ENCODE measurements around the gene DUSP14. TPM values are rescaled to one million over a fixed set of nuclear protein-coding genes. Genes with fewer than 3 reads are reported as not detected.

Gene DUSP14
- total and polyA plus RNA-seq, 2 experiments from 2014 or later: 153 to 154 TPM

GRCh38 chr17:37545486-37545885, 55.8 kb downstream of the DUSP14 start:
- Histone ChIP-seq H3K27ac (no peak overlapping the region), H2AFZ (no peak overlapping the region), H3K4me1 (ENCODE audit: insufficient read depth) (peaks cover 13% of the 10 kb centered on the region), H3K36me3 (ENCODE audit: low read depth) (peaks cover 10% of the 10 kb centered on the region), H4K20me1 (ENCODE audit: insufficient read depth) (no peaks in the 10 kb centered on the region), H3F3A (ENCODE audit: insufficient read depth) (no peaks in the 10 kb centered on the region), H3K79me2 (ENCODE audit: insufficient read depth) (peaks cover 42% of the 10 kb centered on the region), H3K4me2 (ENCODE audit: unreplicated experiment) (no peak overlapping the region), H3K9me3 (ENCODE audit: low read depth) (no peaks in the 10 kb centered on the region), H3K9me2 (ENCODE audit: insufficient read depth) (no peaks in the 10 kb centered on the region), H3K4me3 (no peak overlapping the region), H3K27me3 (replicated peaks; ENCODE audit: insufficient read depth) (no peaks in the 10 kb centered on the region), H3K9ac (no peak overlapping the region)
- no peak for DNase-seq
- TF ChIP-seq EZH2phosphoT487 (IDR thresholded peaks at IDR 0.05; ENCODE audit: insufficient read depth, low read depth) (no peak), EZH2 (IDR thresholded peaks at IDR 0.05; ENCODE audit: insufficient read depth, poor library complexity, severe bottlenecking) (no peak)
- 95 to 96% methylated on average over 2 of the region's 2 CpGs for WGBS, 2 experiments (ENCODE audit: low coverage in 1 of 2, low lambda C conversion rate in 2 of 2, missing lambda C conversion rate in 2 of 2)
- in situ Hi-C loops (cut with MboI): no loop called here

GRCh38 chr17:37546302-37546701, 56.6 kb downstream of the DUSP14 start:
- WGBS, 2 experiments (ENCODE audit: low coverage in 1 of 2, low lambda C conversion rate in 2 of 2, missing lambda C conversion rate in 2 of 2): 34 to 37% methylated on average over 3 of the region's 3 CpGs
- H3K4me3 ChIP-seq: no peak overlapping the region
- H3F3A ChIP-seq (ENCODE audit: insufficient read depth): no peaks in the 10 kb centered on the region
- no peaks in the 10 kb centered on the region for H4K20me1 ChIP-seq (ENCODE audit: insufficient read depth)
- no peak for DNase-seq
- no peaks in the 10 kb centered on the region for H3K9me3 ChIP-seq (ENCODE audit: low read depth)
- no peak overlapping the region for H3K9ac ChIP-seq
- H3K4me2 ChIP-seq (ENCODE audit: unreplicated experiment): no peak overlapping the region
- H2AFZ ChIP-seq: no peak overlapping the region
- no peak for TF ChIP-seq EZH2phosphoT487 (IDR thresholded peaks at IDR 0.05; ENCODE audit: insufficient read depth, low read depth)
- TF ChIP-seq EZH2 (IDR thresholded peaks at IDR 0.05; ENCODE audit: insufficient read depth, poor library complexity, severe bottlenecking): no peak
- H3K79me2 ChIP-seq (ENCODE audit: insufficient read depth): peaks cover 50% of the 10 kb centered on the region
- H3K27me3 ChIP-seq (replicated peaks; ENCODE audit: insufficient read depth): no peaks in the 10 kb centered on the region
- in situ Hi-C loops (cut with MboI): no loop called here
- H3K4me1 ChIP-seq (ENCODE audit: insufficient read depth): peaks cover 13% of the 10 kb centered on the region
- no peaks in the 10 kb centered on the region for H3K9me2 ChIP-seq (ENCODE audit: insufficient read depth)
- H3K36me3 ChIP-seq (ENCODE audit: low read depth): peaks cover 8% of the 10 kb centered on the region
- H3K27ac ChIP-seq: no peak overlapping the region

DNA sequence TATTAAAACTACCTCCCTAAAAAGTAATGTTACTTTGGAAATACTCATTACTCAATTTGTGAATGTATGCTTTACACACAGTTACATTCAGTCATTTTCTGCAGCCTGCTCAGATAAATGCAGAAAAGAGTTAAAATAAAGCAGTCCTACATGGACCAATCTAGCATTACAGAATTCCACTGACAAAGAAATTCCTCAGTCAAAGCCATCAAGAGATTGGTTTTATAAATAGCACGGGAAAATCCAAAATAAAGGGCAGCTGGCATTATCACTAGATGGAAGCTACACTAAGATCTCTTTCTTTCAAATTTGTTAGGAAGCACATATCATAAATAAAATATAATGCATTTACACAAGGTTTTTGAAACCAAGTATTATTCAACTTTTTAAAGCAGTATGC, 58.3 kb downstream of the DUSP14 start:
- Histone ChIP-seq H2AFZ (no peak overlapping the region), H3F3A (ENCODE audit: insufficient read depth) (no peaks in the 10 kb centered on the region), H3K27me3 (replicated peaks; ENCODE audit: insufficient read depth) (no peaks in the 10 kb centered on the region), H3K4me3 (no peak overlapping the region), H3K9me2 (ENCODE audit: insufficient read depth) (no peaks in the 10 kb centered on the region), H3K79me2 (ENCODE audit: insufficient read depth) (peaks cover 54% of the 10 kb centered on the region), H3K4me1 (ENCODE audit: insufficient read depth) (peaks cover 2% of the 10 kb centered on the region; the same call in 1 of the 2 replicates), H3K36me3 (ENCODE audit: low read depth) (peaks cover 10% of the 10 kb centered on the region; the same call in 1 of the 2 replicates), H3K9me3 (ENCODE audit: low read depth) (no peaks in the 10 kb centered on the region), H3K4me2 (ENCODE audit: unreplicated experiment) (no peak overlapping the region), H4K20me1 (ENCODE audit: insufficient read depth) (no peaks in the 10 kb centered on the region), H3K9ac (no peak overlapping the region), H3K27ac (no peak overlapping the region)
- 28 to 42% methylated on average over 1 of the region's 1 CpG for WGBS, 2 experiments (ENCODE audit: low coverage in 1 of 2, low lambda C conversion rate in 2 of 2, missing lambda C conversion rate in 2 of 2)
- TF ChIP-seq EZH2 (IDR thresholded peaks at IDR 0.05; ENCODE audit: insufficient read depth, poor library complexity, severe bottlenecking) (no peak), EZH2phosphoT487 (IDR thresholded peaks at IDR 0.05; ENCODE audit: insufficient read depth, low read depth) (no peak)
- DNase-seq: no peak
- in situ Hi-C loops (cut with MboI): no loop called here

- peaks cover 36% of the 10 kb centered on the region for H3K79me2 ChIP-seq (ENCODE audit: insufficient read depth)
- H2AFZ ChIP-seq: no peak overlapping the region
- no peaks in the 10 kb centered on the region for H3K9me3 ChIP-seq (ENCODE audit: low read depth)
- no peaks in the 10 kb centered on the region for H3K9me2 ChIP-seq (ENCODE audit: insufficient read depth)
- 98% methylated on average over 3 of the region's 3 CpGs for WGBS, 2 experiments (ENCODE audit: low coverage in 1 of 2, low lambda C conversion rate in 2 of 2, missing lambda C conversion rate in 2 of 2)
- H3K36me3 ChIP-seq (ENCODE audit: low read depth): peaks cover 19% of the 10 kb centered on the region; the same call in 1 of the 2 replicates
- in situ Hi-C loops (cut with MboI): no loop called here
- H3K9ac ChIP-seq: no peak overlapping the region
- no peaks in the 10 kb centered on the region for H3K27me3 ChIP-seq (replicated peaks; ENCODE audit: insufficient read depth)
- TF ChIP-seq EZH2phosphoT487 (IDR thresholded peaks at IDR 0.05; ENCODE audit: insufficient read depth, low read depth) (no peak), EZH2 (IDR thresholded peaks at IDR 0.05; ENCODE audit: insufficient read depth, poor library complexity, severe bottlenecking) (no peak)
- no peaks in the 10 kb centered on the region for H4K20me1 ChIP-seq (ENCODE audit: insufficient read depth)
- H3K4me1 ChIP-seq (ENCODE audit: insufficient read depth): no peaks in the 10 kb centered on the region
- peak; percentile 56 for DNase-seq
- H3K4me2 ChIP-seq (ENCODE audit: unreplicated experiment): no peak overlapping the region
- H3K4me3 ChIP-seq: no peak overlapping the region
- no peaks in the 10 kb centered on the region for H3F3A ChIP-seq (ENCODE audit: insufficient read depth)
- no peak overlapping the region for H3K27ac ChIP-seq
Measured at GRCh38 chr17:37551788-37552187, 62.1 kb downstream of the DUSP14 start.
